Measurements from ENCODE around the gene IRF5.

Gene IRF5

DNA sequence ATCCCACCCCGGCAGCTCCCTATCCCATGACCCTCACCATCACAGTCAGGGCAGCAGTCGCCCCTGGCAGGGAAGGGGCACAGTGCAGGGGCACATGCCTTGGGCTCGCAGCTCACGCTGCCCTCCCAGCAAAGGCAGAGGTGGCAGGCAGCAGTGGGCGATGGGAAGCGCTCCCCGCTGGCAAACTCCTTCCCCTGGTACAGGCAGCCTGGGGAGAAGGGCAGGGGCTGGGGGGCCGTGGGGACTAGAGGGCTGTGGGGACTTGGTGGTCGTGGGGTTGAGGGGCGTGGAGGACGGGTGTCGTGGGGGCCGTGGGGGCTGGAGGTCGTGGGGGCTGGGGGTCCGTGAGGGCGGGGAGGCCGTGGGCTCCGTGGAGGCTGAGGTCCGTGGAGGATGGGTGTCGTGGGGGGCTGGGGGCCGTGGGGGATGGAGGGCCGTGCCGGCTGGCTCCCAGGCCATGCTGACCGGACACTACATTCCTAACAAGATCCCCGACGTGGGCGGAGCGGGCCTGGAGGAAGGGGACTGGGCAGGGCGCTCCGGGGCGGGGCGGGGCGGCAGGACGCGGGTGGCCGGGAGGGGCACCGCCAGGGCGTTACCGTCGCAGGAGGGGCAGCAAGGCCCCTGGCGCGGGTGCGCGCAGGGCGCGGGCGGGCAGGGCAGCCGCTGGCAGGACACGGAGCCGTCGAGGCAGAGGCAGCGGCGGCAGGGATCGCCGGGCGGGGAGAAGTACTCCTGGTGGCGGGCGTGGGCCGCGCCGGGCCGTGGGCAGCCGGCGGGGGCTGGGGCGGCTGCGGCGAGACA is 47.2 kb upstream of the IRF5 start:
- Histone ChIP-seq H3K27ac (no peak overlapping the region), H3K4me3 (IDR thresholded peaks at IDR 0.05; ENCODE audit: insufficient read depth, low read depth, low read length) (no peak overlapping the region), H3K36me3 (ENCODE audit: insufficient read depth) (no peaks in the 10 kb centered on the region), H3K9ac (no peak overlapping the region), H3K27me3 (ENCODE audit: insufficient read depth, low read depth) (peaks cover 19% of the 10 kb centered on the region; the same call in 1 of the 2 replicates), H3K79me2 (ENCODE audit: insufficient read depth, low read depth) (no peaks in the 10 kb centered on the region), H3K4me2 (no peak overlapping the region), H3K4me1 (ENCODE audit: low read depth, poor library complexity, severe bottlenecking) (no peaks in the 10 kb centered on the region), H4K20me1 (ENCODE audit: insufficient read depth) (no peaks in the 10 kb centered on the region), H2AFZ (ENCODE audit: low read depth) (no peak overlapping the region)
- no peak for TF ChIP-seq CTCF (conservative IDR thresholded peaks at IDR 0.05; ENCODE audit: low read depth, low read length)

- Histone ChIP-seq H3K9ac (no peak overlapping the region), H4K20me1 (ENCODE audit: insufficient read depth) (no peaks in the 10 kb centered on the region), H3K27me3 (ENCODE audit: insufficient read depth, low read depth) (peaks cover 19% of the 10 kb centered on the region; the same call in 1 of the 2 replicates), H3K79me2 (ENCODE audit: insufficient read depth, low read depth) (no peaks in the 10 kb centered on the region), H2AFZ (ENCODE audit: low read depth) (no peak overlapping the region), H3K4me2 (no peak overlapping the region), H3K36me3 (ENCODE audit: insufficient read depth) (no peaks in the 10 kb centered on the region), H3K4me3 (IDR thresholded peaks at IDR 0.05; ENCODE audit: insufficient read depth, low read depth, low read length) (no peak overlapping the region), H3K27ac (no peak overlapping the region), H3K4me1 (ENCODE audit: low read depth, poor library complexity, severe bottlenecking) (no peaks in the 10 kb centered on the region)
- TF ChIP-seq CTCF (conservative IDR thresholded peaks at IDR 0.05; ENCODE audit: low read depth, low read length), result no peak
Measured at GRCh38 chr7:128891110-128891941, 46.4 kb upstream of the IRF5 start.

GRCh38 chr7:128891942-128892269 is 45.8 kb upstream of the IRF5 start:
- no peak overlapping the region for H3K4me3 ChIP-seq (IDR thresholded peaks at IDR 0.05; ENCODE audit: insufficient read depth, low read depth, low read length)
- H2AFZ ChIP-seq (ENCODE audit: low read depth), result no peak overlapping the region
- H4K20me1 ChIP-seq (ENCODE audit: insufficient read depth), result no peaks in the 10 kb centered on the region
- H3K9ac ChIP-seq, result no peak overlapping the region
- no peak overlapping the region for H3K27ac ChIP-seq
- H3K4me1 ChIP-seq (ENCODE audit: low read depth, poor library complexity, severe bottlenecking), result no peaks in the 10 kb centered on the region
- TF ChIP-seq CTCF (conservative IDR thresholded peaks at IDR 0.05; ENCODE audit: low read depth, low read length), result no peak
- H3K27me3 ChIP-seq (ENCODE audit: insufficient read depth, low read depth), result peaks cover 19% of the 10 kb centered on the region; the same call in 1 of the 2 replicates
- H3K79me2 ChIP-seq (ENCODE audit: insufficient read depth, low read depth), result no peaks in the 10 kb centered on the region
- H3K4me2 ChIP-seq, result no peak overlapping the region
- H3K36me3 ChIP-seq (ENCODE audit: insufficient read depth), result no peaks in the 10 kb centered on the region

DNA sequence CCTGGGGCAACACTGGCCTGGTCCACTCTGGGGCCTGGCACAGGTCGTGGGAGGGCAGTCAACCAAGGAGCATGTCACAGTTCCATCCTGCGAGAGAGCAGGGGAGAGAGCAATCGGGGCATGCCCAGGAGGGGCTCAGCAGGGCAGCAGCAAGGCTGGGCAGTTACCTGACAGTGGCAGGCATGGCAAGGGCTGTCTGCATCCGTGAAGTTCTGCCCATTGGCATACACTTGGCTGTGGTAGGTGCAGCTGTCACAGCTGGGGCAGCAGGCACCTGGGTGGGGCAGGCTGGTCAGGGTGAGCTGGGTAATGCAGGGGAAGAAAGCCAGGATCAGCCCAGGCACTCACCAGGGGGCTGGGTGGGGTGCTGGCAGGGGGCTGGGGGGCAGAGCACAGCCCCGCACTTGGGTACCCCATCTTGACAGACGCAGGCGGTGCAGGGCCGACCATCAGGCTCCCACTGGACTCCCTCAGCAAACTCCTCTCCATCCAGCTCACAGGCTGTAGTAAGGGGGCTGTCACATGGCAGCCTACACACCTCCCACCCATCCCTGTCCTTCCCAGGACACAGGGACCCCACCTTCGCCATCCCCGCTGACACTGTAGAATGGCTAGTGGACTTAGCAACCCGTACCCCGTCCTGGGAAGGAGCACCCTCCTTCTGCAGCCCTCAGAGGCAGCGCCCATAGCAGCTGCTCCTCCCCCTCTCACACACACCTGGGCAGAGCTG is 45.0 kb upstream of the IRF5 start:
- H3K4me1 ChIP-seq (ENCODE audit: low read depth, poor library complexity, severe bottlenecking), result no peaks in the 10 kb centered on the region
- peaks cover 17% of the 10 kb centered on the region; the same call in 1 of the 2 replicates for H3K27me3 ChIP-seq (ENCODE audit: insufficient read depth, low read depth)
- H3K9ac ChIP-seq, result no peak overlapping the region
- H3K79me2 ChIP-seq (ENCODE audit: insufficient read depth, low read depth), result no peaks in the 10 kb centered on the region
- no peaks in the 10 kb centered on the region for H4K20me1 ChIP-seq (ENCODE audit: insufficient read depth)
- H3K36me3 ChIP-seq (ENCODE audit: insufficient read depth), result no peaks in the 10 kb centered on the region
- TF ChIP-seq CTCF (conservative IDR thresholded peaks at IDR 0.05; ENCODE audit: low read depth, low read length), result no peak
- H3K4me2 ChIP-seq, result no peak overlapping the region
- H3K4me3 ChIP-seq (IDR thresholded peaks at IDR 0.05; ENCODE audit: insufficient read depth, low read depth, low read length), result no peak overlapping the region
- H3K27ac ChIP-seq, result no peak overlapping the region
- H2AFZ ChIP-seq (ENCODE audit: low read depth), result no peak overlapping the region

All from KMS-11 (cell line).